Measurements from ENCODE around the gene RAP1GAP.

The RAP1GAP gene

DNA sequence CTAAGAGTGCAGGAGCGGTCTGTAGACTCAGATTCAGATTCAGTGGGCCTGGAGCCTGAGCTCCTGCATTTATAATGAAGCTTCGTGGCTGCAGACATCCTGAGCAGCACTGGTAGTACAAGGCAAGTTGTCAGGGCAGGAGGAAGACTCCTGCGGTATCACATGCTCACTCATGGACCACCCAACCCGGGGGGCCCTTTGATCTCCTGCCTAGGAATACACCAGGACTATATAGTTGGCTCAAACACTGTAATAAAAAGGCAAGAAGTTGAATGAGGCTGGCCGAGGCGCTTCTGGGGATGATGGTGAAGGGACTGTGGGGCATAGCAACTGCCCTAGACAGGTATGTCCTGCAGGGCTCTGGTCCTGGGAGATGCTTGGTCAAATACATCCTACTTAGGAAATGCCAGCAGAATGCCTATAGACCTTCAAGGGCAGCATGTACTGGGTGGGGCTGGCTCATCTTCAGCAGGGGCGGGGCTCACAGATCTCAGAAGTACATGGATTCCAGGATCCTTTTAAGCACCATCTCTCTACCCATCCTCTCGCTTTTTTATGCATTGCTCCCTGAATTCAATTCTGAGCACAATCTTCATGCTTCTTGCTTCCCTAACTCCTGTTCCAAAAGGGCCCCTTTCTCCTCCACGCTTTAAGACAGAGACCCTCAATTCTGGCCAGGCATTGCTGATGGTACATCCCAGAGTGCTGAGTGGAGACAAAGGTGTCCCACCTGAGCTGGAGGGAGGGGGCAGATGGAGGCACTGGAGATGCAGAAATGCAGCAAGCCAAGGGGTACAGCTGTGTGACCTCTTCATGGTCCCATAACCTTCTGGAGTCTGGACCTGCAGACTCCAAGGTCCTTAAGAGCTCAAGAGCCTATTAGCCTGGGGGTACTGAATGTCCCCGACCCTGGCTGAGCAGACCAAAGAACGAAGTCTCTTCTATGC lies 2.1 kb upstream of the RAP1GAP start:
- H3K9ac ChIP-seq (ENCODE audit: low read depth, low read length) = no peak overlapping the region
- H3K4me1 ChIP-seq (ENCODE audit: insufficient read depth, low read length) = peaks cover 27% of the 10 kb centered on the region
- no peaks in the 10 kb centered on the region for H3K9me3 ChIP-seq (ENCODE audit: control insufficient read depth, insufficient read depth, low read length)
- H3K36me3 ChIP-seq (ENCODE audit: insufficient read depth, low read length) = no peaks in the 10 kb centered on the region

DNA sequence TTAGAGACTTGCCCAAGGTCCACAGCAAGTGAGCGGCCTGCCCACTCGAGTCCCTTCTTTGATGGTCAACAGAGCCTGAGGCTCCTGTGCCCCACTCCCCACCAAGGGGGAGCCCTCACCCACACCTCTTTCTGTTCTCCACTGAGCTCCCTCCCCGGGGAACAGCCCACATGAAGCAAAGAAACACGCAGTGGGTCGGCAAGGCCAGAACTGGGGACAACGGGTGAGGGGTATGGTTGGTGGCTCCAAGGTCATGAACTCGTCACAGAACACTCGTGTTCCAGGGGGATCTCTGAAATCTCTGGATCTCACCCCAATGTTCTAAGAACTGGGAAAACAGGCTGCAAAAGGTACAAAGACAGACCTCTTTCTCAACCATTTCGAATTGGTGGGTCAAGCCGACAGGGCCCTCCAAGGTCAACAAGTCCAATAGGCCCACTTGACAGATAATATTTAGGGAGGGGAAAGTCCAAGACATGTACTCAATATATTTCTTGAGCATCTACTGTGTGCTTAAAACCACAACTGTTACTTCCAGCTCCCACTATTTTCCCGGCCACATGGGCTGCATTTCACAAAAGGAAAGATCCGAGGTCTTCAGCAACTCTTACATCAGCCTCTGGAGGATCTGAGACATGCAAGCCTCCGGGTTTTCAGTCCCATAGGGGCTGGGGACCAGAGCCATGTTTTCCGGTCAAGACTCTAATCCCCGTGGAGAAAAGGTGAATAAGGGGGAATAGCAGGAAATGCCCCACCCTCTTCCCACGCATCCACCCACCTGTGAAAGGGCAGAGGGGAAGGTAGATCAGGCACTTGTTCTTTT lies 1.1 kb upstream of the RAP1GAP start:
- peaks cover 30% of the 10 kb centered on the region for H3K4me1 ChIP-seq (ENCODE audit: insufficient read depth, low read length)
- no peaks in the 10 kb centered on the region for H3K36me3 ChIP-seq (ENCODE audit: insufficient read depth, low read length)
- no peaks in the 10 kb centered on the region for H3K9me3 ChIP-seq (ENCODE audit: control insufficient read depth, insufficient read depth, low read length)
- peak overlapping the region; percentile 60 for H3K9ac ChIP-seq (ENCODE audit: low read depth, low read length)

DNA sequence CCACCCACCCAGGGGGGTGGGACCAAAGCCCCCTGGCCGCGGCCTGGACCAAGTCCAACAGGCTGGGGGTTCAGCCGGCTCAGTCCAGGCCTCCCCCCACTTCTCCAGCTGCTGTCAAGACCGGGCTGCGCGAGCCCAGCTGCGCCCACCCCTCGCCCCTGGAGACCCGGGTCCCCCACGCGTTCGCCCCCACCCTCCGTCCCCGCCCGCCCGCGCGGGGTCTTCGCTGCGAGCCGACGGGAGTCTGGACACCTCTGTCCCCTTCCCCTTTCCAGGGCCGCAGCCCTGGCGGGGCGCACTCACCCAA lies 253 bp downstream of the RAP1GAP start:
- Histone ChIP-seq H3K9ac (ENCODE audit: low read depth, low read length) (peak overlapping the region; percentile 60; the same call in 1 of the 2 replicates), H3K9me3 (ENCODE audit: control insufficient read depth, insufficient read depth, low read length) (no peaks in the 10 kb centered on the region), H3K4me1 (ENCODE audit: insufficient read depth, low read length) (peaks cover 30% of the 10 kb centered on the region), H3K36me3 (ENCODE audit: insufficient read depth, low read length) (no peaks in the 10 kb centered on the region)

DNA sequence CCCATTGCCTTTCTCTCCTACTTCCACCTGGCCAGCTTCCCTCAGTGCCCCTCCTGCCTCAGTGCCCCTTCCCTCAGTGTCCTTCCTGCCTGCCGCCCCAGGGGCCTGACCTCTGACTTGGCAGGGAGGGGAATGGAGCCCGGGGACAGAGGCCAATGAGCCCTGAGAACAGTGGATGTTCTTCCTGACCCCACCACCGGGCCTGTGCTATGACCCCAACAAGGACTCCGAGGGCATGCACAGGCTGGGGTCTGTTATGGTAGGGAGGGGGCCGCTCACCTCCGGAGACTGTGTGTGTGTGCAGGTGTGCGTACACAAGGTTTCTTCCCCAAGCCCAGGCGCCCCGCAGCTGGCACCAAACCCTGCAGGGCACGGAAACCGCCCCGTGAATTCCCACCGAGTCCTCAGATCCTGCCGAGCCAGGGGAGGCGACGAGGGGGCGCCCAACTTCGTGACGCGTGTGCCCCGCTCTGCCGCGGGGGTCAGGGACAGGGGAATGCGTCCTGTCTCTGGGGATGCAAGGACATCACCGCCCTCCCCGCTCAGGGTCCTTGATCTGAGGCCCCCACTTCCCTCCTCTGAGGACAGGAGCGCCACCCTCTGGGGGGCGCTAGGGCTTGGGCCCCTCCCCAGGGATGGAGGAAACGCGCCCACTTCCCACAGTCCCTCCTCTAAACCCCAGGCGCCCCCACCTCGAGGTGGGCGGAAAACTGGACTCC lies 766 bp downstream of the RAP1GAP start:
- H3K36me3 ChIP-seq (ENCODE audit: insufficient read depth, low read length) = no peaks in the 10 kb centered on the region
- peaks cover 26% of the 10 kb centered on the region for H3K4me1 ChIP-seq (ENCODE audit: insufficient read depth, low read length)
- H3K9ac ChIP-seq (ENCODE audit: low read depth, low read length) = peak overlapping the region; percentile 60; the same call in 1 of the 2 replicates
- H3K9me3 ChIP-seq (ENCODE audit: control insufficient read depth, insufficient read depth, low read length) = no peaks in the 10 kb centered on the region

DNA sequence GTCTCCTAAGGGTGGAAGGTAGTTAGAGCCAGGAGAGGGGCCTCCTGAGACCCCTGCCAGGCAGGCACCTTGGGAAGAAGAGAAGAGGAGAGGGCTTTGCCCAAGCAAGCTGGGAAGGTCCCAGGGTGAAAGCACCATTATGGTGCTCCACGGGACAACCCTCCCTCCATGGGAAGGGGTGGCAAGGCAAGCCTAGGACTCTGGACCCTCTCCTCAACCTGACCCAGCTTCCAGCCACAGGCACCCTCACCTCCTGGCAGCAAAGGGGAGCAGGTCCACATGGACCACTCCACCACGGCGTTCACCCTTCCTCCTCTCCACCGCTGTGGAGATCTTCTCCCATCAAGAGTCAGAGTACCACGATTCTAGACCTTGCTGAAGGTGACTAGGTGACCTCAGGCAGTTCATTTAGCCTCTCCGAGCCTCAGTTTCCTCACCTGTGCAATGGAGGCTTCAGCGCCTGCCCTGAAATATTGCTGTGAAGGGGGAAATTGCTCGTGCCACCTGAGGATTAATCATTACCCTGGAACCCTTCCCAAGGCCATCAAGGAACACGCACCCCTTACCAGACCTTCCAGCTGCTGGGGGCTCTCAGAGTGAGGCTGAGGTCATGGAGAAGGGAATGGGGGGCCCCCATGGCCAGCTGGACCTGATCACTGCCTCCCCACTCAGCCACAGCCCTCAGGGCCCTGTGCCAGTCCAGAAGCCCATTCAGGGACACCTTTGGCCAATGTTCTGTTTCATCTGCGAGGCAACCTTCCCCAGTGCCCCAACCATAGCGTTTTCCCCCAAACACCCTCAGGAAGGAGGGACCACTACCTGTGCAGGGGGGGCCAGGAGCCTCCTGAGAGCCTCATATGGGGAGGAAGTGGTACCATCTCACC lies 1.6 kb downstream of the RAP1GAP start:
- H3K9ac ChIP-seq (ENCODE audit: low read depth, low read length) = no peak overlapping the region
- no peaks in the 10 kb centered on the region for H3K9me3 ChIP-seq (ENCODE audit: control insufficient read depth, insufficient read depth, low read length)
- no peaks in the 10 kb centered on the region for H3K36me3 ChIP-seq (ENCODE audit: insufficient read depth, low read length)
- peaks cover 23% of the 10 kb centered on the region for H3K4me1 ChIP-seq (ENCODE audit: insufficient read depth, low read length)

DNA sequence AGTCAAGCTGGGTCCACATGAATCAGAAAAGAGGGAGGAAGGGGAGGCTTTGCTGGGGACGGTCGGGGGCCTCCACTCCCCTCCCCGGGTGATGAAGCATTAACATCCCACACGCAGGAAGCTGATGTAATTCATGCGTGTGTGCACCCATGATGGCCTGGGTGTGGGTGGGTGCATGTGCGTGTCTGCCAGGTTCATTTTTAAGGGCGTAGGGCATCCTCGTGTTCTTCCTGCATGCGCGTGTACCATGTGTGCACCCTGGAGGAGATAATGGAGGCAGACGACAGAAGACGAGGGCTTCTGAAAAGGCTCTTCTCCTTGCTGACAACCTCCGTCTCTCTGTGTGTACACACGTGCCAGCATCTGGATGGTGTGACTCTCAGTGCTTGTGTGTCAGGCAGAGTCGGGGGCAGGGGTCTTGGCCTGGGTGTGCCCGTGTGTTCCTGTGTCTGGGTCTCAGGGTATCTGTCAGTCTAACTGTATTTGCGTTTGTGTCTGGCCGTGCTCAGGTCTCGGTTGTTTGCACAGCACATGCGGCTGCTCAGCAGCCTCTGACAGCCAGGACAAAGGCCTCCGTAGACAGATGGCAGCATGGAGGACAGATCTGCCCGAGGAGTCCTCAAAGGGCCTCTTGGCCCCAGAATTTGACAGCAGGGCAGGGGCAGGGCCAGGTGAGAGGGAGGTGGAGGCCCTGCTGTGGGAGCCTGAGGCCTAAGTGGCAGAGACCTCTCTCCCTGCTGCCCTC lies 2.4 kb downstream of the RAP1GAP start:
- Histone ChIP-seq H3K36me3 (ENCODE audit: insufficient read depth, low read length) (no peaks in the 10 kb centered on the region), H3K9ac (ENCODE audit: low read depth, low read length) (no peak overlapping the region), H3K4me1 (ENCODE audit: insufficient read depth, low read length) (peaks cover 21% of the 10 kb centered on the region), H3K9me3 (ENCODE audit: control insufficient read depth, insufficient read depth, low read length) (no peaks in the 10 kb centered on the region)

DNA sequence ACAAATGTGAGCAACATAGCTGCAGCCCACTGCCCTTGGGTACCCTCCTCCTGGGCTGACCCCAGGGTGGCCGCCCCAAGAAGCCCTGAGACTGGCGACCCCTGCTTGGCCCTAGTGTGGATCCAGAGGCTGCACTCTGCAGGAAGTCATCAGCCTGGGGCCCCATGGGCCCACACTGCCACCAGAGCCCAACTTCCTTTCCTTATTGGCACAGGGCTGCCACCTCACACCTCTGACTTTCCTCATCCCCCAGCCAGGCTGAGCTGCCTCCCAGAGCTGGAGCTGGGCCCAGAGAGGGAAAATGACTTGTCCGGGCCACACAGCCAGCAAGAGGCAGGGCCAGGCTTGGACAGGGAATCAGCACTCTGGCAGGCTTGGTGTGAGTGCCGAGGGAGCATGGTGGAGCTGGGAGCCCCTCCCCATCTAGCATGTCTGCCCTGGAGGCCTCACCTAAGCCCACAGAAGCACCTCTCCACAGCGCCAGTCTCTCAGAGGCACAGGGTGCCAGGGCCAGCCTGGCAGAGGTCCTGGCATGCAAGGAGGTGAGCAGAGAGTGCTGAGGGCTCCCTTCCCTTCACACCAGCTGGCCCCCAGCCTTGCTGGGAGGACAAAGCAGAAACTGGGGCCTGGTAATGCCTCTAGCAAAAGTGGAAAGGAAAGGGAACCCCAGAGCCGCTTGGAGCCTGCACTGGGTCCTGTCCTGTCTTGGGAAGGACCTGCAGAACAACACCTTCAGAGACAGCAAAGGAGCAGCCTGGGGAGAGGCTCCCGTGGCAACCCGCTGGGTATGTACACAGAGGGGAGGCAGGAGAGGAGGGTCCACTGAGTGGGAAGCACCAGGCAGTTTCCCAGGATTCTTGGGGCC lies 3.2 kb downstream of the RAP1GAP start:
- H3K4me1 ChIP-seq (ENCODE audit: insufficient read depth, low read length) = peaks cover 16% of the 10 kb centered on the region
- H3K9ac ChIP-seq (ENCODE audit: low read depth, low read length) = no peak overlapping the region
- H3K9me3 ChIP-seq (ENCODE audit: control insufficient read depth, insufficient read depth, low read length) = no peaks in the 10 kb centered on the region
- H3K36me3 ChIP-seq (ENCODE audit: insufficient read depth, low read length) = no peaks in the 10 kb centered on the region

DNA sequence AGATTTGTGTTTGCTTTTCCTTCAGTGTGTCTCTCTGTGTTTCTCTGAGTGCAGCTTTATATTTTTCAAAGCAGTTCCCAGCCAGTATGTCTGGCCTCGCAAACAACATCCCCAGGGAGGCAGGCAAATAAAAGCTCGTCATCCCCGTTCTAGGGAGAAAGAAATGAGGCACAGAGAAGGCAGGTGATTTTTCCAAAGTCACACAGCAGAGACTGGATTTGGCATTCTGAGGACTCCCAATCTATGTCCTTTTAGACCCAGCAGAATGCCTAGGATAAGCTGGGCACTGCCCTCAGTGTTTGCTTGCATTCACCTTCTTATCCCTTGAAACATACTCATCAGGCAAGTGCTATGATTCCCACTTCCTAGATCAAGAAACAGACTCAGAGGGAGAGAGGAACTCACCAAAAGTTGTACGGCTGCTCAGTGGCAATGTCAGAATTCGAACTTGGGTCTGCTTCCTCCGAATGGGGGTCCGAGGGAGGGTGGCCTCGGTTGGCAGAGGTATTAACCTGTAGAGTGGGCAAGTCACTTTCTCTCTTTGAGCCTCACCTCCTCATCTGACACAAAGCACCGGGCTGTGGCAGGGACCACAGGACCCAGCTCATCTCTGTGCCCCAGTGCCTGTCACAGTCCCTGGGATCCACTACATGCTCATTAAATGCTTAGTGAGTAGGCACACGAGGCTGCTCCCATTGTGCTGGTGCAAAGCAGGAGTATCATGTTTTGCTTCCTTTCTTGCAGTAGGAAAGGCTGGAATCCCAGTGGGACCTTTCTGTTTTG lies 4.2 kb downstream of the RAP1GAP start:
- no peak overlapping the region for H3K9ac ChIP-seq (ENCODE audit: low read depth, low read length)
- no peaks in the 10 kb centered on the region for H3K36me3 ChIP-seq (ENCODE audit: insufficient read depth, low read length)
- H3K9me3 ChIP-seq (ENCODE audit: control insufficient read depth, insufficient read depth, low read length) = no peaks in the 10 kb centered on the region
- peaks cover 6% of the 10 kb centered on the region; the same call in 1 of the 2 replicates for H3K4me1 ChIP-seq (ENCODE audit: insufficient read depth, low read length)

DNA sequence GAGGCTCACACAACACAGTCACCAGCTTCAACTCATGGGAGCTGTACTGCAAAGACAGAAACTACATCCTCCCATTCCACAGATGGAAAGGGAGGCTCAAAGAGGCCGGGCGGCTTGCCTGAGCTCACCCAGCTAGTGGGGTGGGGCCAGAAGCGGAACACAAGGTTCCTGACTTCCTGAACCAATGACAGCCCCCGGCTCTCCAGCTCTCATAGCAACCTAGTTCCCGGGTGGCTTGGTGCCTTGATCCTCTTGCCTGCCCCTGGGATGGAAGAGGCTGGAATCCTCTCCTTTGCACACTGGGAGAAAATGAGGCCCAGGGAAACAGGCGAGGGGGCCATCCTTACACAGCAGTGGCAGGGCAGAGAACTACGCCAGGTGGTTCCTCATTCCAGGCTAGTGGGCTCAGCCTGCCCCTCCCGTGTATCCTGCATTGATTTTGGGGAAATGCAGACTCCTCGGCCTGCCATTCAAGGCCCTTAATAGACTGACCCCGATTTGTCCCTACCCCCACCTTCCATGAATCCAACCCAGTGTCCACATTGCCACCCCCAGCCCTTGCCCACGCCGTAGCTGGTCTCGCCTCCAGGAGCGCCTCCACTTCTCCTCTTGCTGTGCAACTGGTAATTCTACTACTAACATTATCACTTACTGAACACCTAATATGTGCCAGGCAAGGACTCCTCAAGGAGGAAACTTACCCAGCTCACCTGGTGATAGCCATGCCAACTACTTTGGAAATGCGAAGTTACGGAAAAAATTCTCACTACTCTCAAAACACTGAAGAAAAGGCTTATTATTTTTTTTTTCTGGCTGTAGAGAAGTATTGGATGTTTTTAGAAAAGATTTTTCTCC lies 5.0 kb downstream of the RAP1GAP start:
- Histone ChIP-seq H3K4me1 (ENCODE audit: insufficient read depth, low read length) (0 out of 2 replicates have a peak, but pooled peaks cover 5% of the 10 kb centered on the region), H3K9me3 (ENCODE audit: control insufficient read depth, insufficient read depth, low read length) (no peaks in the 10 kb centered on the region), H3K9ac (ENCODE audit: low read depth, low read length) (no peak overlapping the region), H3K36me3 (ENCODE audit: insufficient read depth, low read length) (no peaks in the 10 kb centered on the region)

DNA sequence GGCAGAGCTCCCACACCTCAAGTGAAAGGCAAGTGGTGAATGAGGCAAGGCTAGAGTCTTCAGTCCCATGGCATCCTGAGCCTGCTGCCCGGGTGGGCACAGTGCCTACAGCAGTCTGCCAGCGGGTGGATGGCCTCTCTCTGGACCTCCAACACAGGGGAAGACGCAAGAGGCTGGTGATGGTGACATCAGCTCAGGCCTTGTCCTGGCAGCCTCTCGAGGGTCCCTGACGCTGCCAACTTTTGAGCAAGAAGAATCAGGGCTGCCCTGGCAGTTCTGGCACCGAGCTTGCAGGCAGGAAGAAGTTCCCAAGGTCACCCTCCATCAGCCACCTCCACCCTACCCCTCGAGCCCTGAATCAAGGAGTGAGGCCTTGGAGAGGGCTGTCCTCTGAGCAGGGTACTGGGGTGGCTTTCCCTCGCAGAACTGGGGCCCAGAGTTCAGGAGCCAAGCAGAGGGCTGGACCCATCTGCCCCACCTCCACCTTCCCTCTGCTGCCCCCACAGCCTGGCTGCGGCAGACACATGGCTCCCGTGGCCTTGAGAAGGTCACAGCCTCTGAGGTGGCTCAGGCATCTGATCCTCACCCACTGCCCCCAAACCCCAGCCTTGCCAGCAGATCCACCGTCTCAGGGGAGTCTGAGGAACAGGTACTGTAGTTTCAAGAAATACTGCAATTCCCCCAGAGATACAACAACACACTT lies 5.8 kb downstream of the RAP1GAP start:
- Histone ChIP-seq H3K9me3 (ENCODE audit: control insufficient read depth, insufficient read depth, low read length) (no peaks in the 10 kb centered on the region), H3K4me1 (ENCODE audit: insufficient read depth, low read length) (0 out of 2 replicates have a peak, but pooled peaks cover 5% of the 10 kb centered on the region), H3K9ac (ENCODE audit: low read depth, low read length) (no peak overlapping the region), H3K36me3 (ENCODE audit: insufficient read depth, low read length) (no peaks in the 10 kb centered on the region)
